Right lung (tissue), 10 donors: ENCODE results near the gene KRTAP13-1. TPM values are rescaled to one million over a fixed set of nuclear protein-coding genes. Genes with fewer than 3 reads are reported as not detected.

Source experiments
- DNase-seq, 2 donors: peaks; one replicate each; pipeline ENCODE4 v3.0.0-alpha.2; 2013
- long read RNA-seq, 8 donors: transcript quantifications; one replicate each; lab custom pipeline, GENCODE V29; 2026
- polyA plus RNA-seq, 5 donors: library from polyadenylated mRNA; unstranded; fragments of 120-200 nt; gene quantifications; one replicate each; pipeline versions ENCODE4 v1.2.1 to v1.2.3, GENCODE V29; 2013; ENCODE audit warnings: inconsistent platforms in 1 of 5, low replicate concordance in 1 of 5; ENCODE audit not compliant: insufficient read length in 5 of 5, insufficient read depth in 1 of 5

The KRTAP13-1 gene
- polyA plus RNA-seq = not detected
- long read RNA-seq, donor 1 = 0 reads
- long read RNA-seq, donor 2 = 0 reads
- long read RNA-seq, donor 3 = 0 reads
- long read RNA-seq, donor 4 = 0 reads
- long read RNA-seq, donor 5 = 0 reads
- long read RNA-seq, donor 6 = 0 reads
- long read RNA-seq, donor 7 = 0 reads
- long read RNA-seq, donor 8 = 0 reads

- DNase-seq = no peak
Measured at GRCh38 chr21:30395731-30396130, at the start of gene KRTAP13-1. TSS of gene KRTAP13-1 (plus strand) at chr21:30396031. CDS start at chr21:30396087, 56 bp downstream.

GRCh38 chr21:30348506-30348905 lies 47.3 kb upstream of the KRTAP13-1 start, which contains the start of gene KRTAP23-1:
TSS of gene KRTAP23-1 (minus strand) at chr21:30348606. CDS start at chr21:30348606, 0 bp downstream.
- DNase-seq = no peak

GRCh38 chr21:30349572-30349971 lies 46.3 kb upstream of the KRTAP13-1 start:
- no peak for DNase-seq

- DNase-seq = no peak
Measured at GRCh38 chr21:30351534-30351933, 44.3 kb upstream of the KRTAP13-1 start.

- DNase-seq = no peak
Measured at GRCh38 chr21:30354308-30355005, 41.4 kb upstream of the KRTAP13-1 start.

- no peak for DNase-seq
Measured at GRCh38 chr21:30355906-30356305, 39.9 kb upstream of the KRTAP13-1 start.

- no peak for DNase-seq
Measured at GRCh38 chr21:30372139-30372770, 23.6 kb upstream of the KRTAP13-1 start, which contains the start of gene KRTAP13-2. TSS of gene KRTAP13-2 (minus strand) at chr21:30372271. CDS start at chr21:30372213, 58 bp downstream.

- DNase-seq = no peak
Measured at GRCh38 chr21:30382201-30382600, 13.6 kb upstream of the KRTAP13-1 start.

GRCh38 chr21:30391492-30392025 lies 4.3 kb upstream of the KRTAP13-1 start:
- DNase-seq = no peak

- DNase-seq = peak; percentile 4 to 7
Measured at GRCh38 chr21:30408782-30409494, 13.1 kb downstream of the KRTAP13-1 start.

- no peak for DNase-seq
Measured at GRCh38 chr21:30415993-30416392, 20.2 kb downstream of the KRTAP13-1 start.

GRCh38 chr21:30425826-30426225 lies 30.0 kb downstream of the KRTAP13-1 start, which contains the start of gene KRTAP13-3:
TSS of gene KRTAP13-3 (minus strand) at chr21:30425926. CDS start at chr21:30425912, 14 bp downstream.
- no peak for DNase-seq

GRCh38 chr21:30426731-30427130 lies 30.9 kb downstream of the KRTAP13-1 start:
- no peak for DNase-seq

GRCh38 chr21:30430170-30430655 lies 34.4 kb downstream of the KRTAP13-1 start, which contains the start of gene KRTAP13-4:
TSS of gene KRTAP13-4 (plus strand) at chr21:30430220. CDS start at chr21:30430276, 56 bp downstream.
- DNase-seq = no peak

- DNase-seq = peak in 1 of 2 donors; percentile 3
Measured at GRCh38 chr21:30434033-30434631, 38.3 kb downstream of the KRTAP13-1 start.

GRCh38 chr21:30437010-30437565 lies 41.3 kb downstream of the KRTAP13-1 start:
- DNase-seq = no peak

- DNase-seq = no peak
Measured at GRCh38 chr21:30439975-30440374, 44.1 kb downstream of the KRTAP13-1 start, which contains the start of gene KRTAP15-1. TSS of gene KRTAP15-1 (plus strand) at chr21:30440275. CDS start at chr21:30440328, 53 bp downstream.

- no peak for DNase-seq
Measured at GRCh38 chr21:30443226-30443625, 47.4 kb downstream of the KRTAP13-1 start.

GRCh38 chr21:30444204-30444603 lies 48.4 kb downstream of the KRTAP13-1 start:
- DNase-seq = no peak
